Measurements from ENCODE around the gene CHIC1.
A peak's percentile ranks its signal among the peaks of the same experiment; 100 is the strongest.

Gene CHIC1

DNA sequence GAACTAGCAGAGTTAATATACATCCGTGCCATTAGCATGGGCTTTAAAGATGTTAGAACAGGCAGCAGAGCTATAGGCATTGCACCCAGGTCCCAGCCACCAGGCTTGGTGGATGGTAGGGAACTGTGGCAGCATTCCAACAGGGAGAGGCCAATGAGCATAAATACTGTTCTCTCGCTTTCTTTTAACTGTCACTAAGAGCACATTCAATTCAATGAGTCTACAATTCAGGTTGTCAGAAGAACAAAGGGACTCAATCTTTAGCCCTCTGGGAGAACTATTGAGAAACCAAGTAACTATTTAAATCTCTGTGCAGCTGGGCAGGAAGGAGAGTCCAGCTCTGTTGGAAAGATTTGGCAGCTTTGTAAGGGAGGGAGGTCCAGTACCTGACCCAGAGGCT lies 165.6 kb downstream of the CHIC1 start:
- Histone ChIP-seq H3K27ac (peak overlapping the region; percentile 68), H3K4me1 (peaks cover 21% of the 10 kb centered on the region), H3K4me2 (peak overlapping the region; percentile 64), H3K4me3 (no peak overlapping the region), H4K20me1 (no peaks in the 10 kb centered on the region), H3K9me3 (peaks cover 15% of the 10 kb centered on the region), H3K27me3 (no peaks in the 10 kb centered on the region), H3K36me3 (no peaks in the 10 kb centered on the region), H3K9ac (no peak overlapping the region; the same call in 1 of the 2 replicates)
- TF ChIP-seq Cebpa-rat (IDR thresholded peaks at IDR 0.05): 0 out of 2 replicates have a peak, but pooled peaks have one; percentile 32
